ENCODE results near the gene DOCK3. TPM values are rescaled to one million over a fixed set of nuclear protein-coding genes. Genes with fewer than 3 reads are reported as not detected.
"Not testable (repeated sequence)": the region's sequence is repeated elsewhere in the genome, so short reads cannot be mapped to it uniquely, and the experiment has no call there.

DOCK3 gene
- total RNA-seq, 1 donor from 2014 or later: not detected

GRCh38 chr3:50803805-50804204 is 129.1 kb downstream of the DOCK3 start:
- DNase-seq (ENCODE audit: low read depth in 2 of 2): not testable (repeated sequence)

- DNase-seq (ENCODE audit: low read depth in 2 of 2): not testable (repeated sequence)
These were observed 129.6 kb downstream of the DOCK3 start for GRCh38 chr3:50804376-50804775.

GRCh38 chr3:50805321-50805720 is 130.6 kb downstream of the DOCK3 start:
- DNase-seq (ENCODE audit: low read depth in 2 of 2): no peak

- no peak for DNase-seq (ENCODE audit: low read depth in 2 of 2)
These were observed 131.3 kb downstream of the DOCK3 start for GRCh38 chr3:50806031-50806430.

GRCh38 chr3:50806806-50807205 is 132.1 kb downstream of the DOCK3 start:
- no peak for DNase-seq (ENCODE audit: low read depth in 2 of 2)

- no peak for DNase-seq (ENCODE audit: low read depth in 2 of 2)
These were observed 132.5 kb downstream of the DOCK3 start for GRCh38 chr3:50807266-50807665.

- DNase-seq (ENCODE audit: low read depth in 2 of 2): no peak
These were observed 137.2 kb downstream of the DOCK3 start for GRCh38 chr3:50811893-50812292.

- no peak for DNase-seq (ENCODE audit: low read depth in 2 of 2)
These were observed 141.1 kb downstream of the DOCK3 start for GRCh38 chr3:50815844-50816243.

- no peak for DNase-seq (ENCODE audit: low read depth in 2 of 2)
These were observed 142.2 kb downstream of the DOCK3 start for GRCh38 chr3:50816894-50817293.

- DNase-seq (ENCODE audit: low read depth in 2 of 2): no peak
These were observed 143.2 kb downstream of the DOCK3 start for GRCh38 chr3:50817756-50818529.

GRCh38 chr3:50819882-50820281 is 145.2 kb downstream of the DOCK3 start:
- DNase-seq (ENCODE audit: low read depth in 2 of 2): no peak

- no peak for DNase-seq (ENCODE audit: low read depth in 2 of 2)
These were observed 151.1 kb downstream of the DOCK3 start for GRCh38 chr3:50825841-50826240.

GRCh38 chr3:50830451-50830850 is 155.7 kb downstream of the DOCK3 start:
- DNase-seq (ENCODE audit: low read depth in 2 of 2): no peak

GRCh38 chr3:50831009-50831408 is 156.3 kb downstream of the DOCK3 start:
- not testable (repeated sequence) for DNase-seq (ENCODE audit: low read depth in 2 of 2)

GRCh38 chr3:50840983-50841489 is 166.3 kb downstream of the DOCK3 start:
- DNase-seq (ENCODE audit: low read depth in 2 of 2): no peak

- DNase-seq (ENCODE audit: low read depth in 2 of 2): no peak
These were observed 173.6 kb downstream of the DOCK3 start for GRCh38 chr3:50848308-50848707.

- DNase-seq (ENCODE audit: low read depth in 2 of 2): no peak
These were observed 176.1 kb downstream of the DOCK3 start for GRCh38 chr3:50850639-50851511.

GRCh38 chr3:50853936-50854335 is 179.2 kb downstream of the DOCK3 start:
- no peak for DNase-seq (ENCODE audit: low read depth in 2 of 2)

GRCh38 chr3:50862221-50862620 is 187.5 kb downstream of the DOCK3 start:
- DNase-seq (ENCODE audit: low read depth in 2 of 2): no peak

GRCh38 chr3:50873376-50874157 is 198.8 kb downstream of the DOCK3 start:
- no peak for DNase-seq (ENCODE audit: low read depth in 2 of 2)

GRCh38 chr3:50874876-50875275 is 200.1 kb downstream of the DOCK3 start:
- DNase-seq (ENCODE audit: low read depth in 2 of 2): not testable (repeated sequence)

GRCh38 chr3:50876947-50877346 is 202.2 kb downstream of the DOCK3 start:
- DNase-seq (ENCODE audit: low read depth in 2 of 2): no peak
